ENCODE results near the gene AP3B1.

- TF ChIP-seq ZNF423 (CRISPR knock-in tag; IDR thresholded peaks at IDR 0.05) (no peak), CTCF (IDR thresholded peaks at IDR 0.05) (no peak), NR2C2 (CRISPR knock-in tag; IDR thresholded peaks at IDR 0.05) (no peak), ZBTB43 (CRISPR knock-in tag; IDR thresholded peaks at IDR 0.05) (no peak), ZNF263 (CRISPR knock-in tag; IDR thresholded peaks at IDR 0.05; ENCODE audit: low read depth) (no peak), RELA (CRISPR knock-in tag; IDR thresholded peaks at IDR 0.05; ENCODE audit: borderline replicate concordance) (no peak)
Observed at GRCh38 chr5:78308703-78309102, 14.2 kb upstream of the AP3B1 start.
